Occipital lobe (tissue), 2 donors: ENCODE measurements around the gene OLIG2. TPM values are rescaled to one million over a fixed set of nuclear protein-coding genes. Genes with fewer than 3 reads are reported as not detected.

Experiments
- DNase-seq: peaks from one replicate; lab custom pipeline; 2025; lab: John Stamatoyannopoulos, UW
- total RNA-seq: library from RNA; depleted of rRNA; stranded (reverse); fragments of >200 nt; gene quantifications from one replicate; pipeline ENCODE4 v1.2.3, GENCODE V29; 2014

OLIG2 gene
- total RNA-seq, 1 donor from 2014 or later, result 23.9 TPM

GRCh38 chr21:33032434-33033047, 6.8 kb downstream of the OLIG2 start:
- DNase-seq, result no peak

- no peak for DNase-seq
Measured at GRCh38 chr21:33033094-33033951, 7.6 kb downstream of the OLIG2 start.

- DNase-seq, result no peak
Measured at GRCh38 chr21:33033961-33034413, 8.3 kb downstream of the OLIG2 start.

GRCh38 chr21:33035147-33035546, 9.4 kb downstream of the OLIG2 start:
- no peak for DNase-seq

- DNase-seq, result no peak
Measured at GRCh38 chr21:33036430-33037162, 10.9 kb downstream of the OLIG2 start.

GRCh38 chr21:33037501-33037900, 11.8 kb downstream of the OLIG2 start:
- no peak for DNase-seq

GRCh38 chr21:33039536-33039935, 13.8 kb downstream of the OLIG2 start:
- DNase-seq, result peak; percentile 79

- DNase-seq, result no peak
Measured at GRCh38 chr21:33040215-33040614, 14.5 kb downstream of the OLIG2 start.

- no peak for DNase-seq
Measured at GRCh38 chr21:33041981-33042380, 16.2 kb downstream of the OLIG2 start.

- no peak for DNase-seq
Measured at GRCh38 chr21:33042812-33043211, 17.1 kb downstream of the OLIG2 start.

- DNase-seq, result no peak
Measured at GRCh38 chr21:33046455-33046854, 20.7 kb downstream of the OLIG2 start.

- DNase-seq, result no peak
Measured at GRCh38 chr21:33047231-33047630, 21.5 kb downstream of the OLIG2 start.

GRCh38 chr21:33051925-33052324, 26.2 kb downstream of the OLIG2 start:
- no peak for DNase-seq

- DNase-seq, result no peak
Measured at GRCh38 chr21:33053951-33054350, 28.2 kb downstream of the OLIG2 start.

GRCh38 chr21:33055991-33056390, 30.3 kb downstream of the OLIG2 start:
- DNase-seq, result no peak

- no peak for DNase-seq
Measured at GRCh38 chr21:33057385-33057940, 31.7 kb downstream of the OLIG2 start.

- peak; percentile 18 for DNase-seq
Measured at GRCh38 chr21:33058527-33058926, 32.8 kb downstream of the OLIG2 start.

GRCh38 chr21:33058957-33059356, 33.2 kb downstream of the OLIG2 start:
- DNase-seq, result no peak

GRCh38 chr21:33059380-33059841, 33.7 kb downstream of the OLIG2 start:
- no peak for DNase-seq

GRCh38 chr21:33061233-33061632, 35.5 kb downstream of the OLIG2 start:
- no peak for DNase-seq

GRCh38 chr21:33063375-33063883, 37.7 kb downstream of the OLIG2 start:
- DNase-seq, result no peak
